Measurements from ENCODE around the gene MFN2. TPM values are rescaled to one million over a fixed set of nuclear protein-coding genes. Genes with fewer than 3 reads are reported as not detected.
A peak's percentile ranks its signal among the peaks of the same experiment; 100 is the strongest.
"Not testable (repeated sequence)": the region's sequence is repeated elsewhere in the genome, so short reads cannot be mapped to it uniquely, and the experiment has no call there.

Gene MFN2
- 10 to 100 TPM; 55.1 to 60.4 TPM for total RNA-seq

DNA sequence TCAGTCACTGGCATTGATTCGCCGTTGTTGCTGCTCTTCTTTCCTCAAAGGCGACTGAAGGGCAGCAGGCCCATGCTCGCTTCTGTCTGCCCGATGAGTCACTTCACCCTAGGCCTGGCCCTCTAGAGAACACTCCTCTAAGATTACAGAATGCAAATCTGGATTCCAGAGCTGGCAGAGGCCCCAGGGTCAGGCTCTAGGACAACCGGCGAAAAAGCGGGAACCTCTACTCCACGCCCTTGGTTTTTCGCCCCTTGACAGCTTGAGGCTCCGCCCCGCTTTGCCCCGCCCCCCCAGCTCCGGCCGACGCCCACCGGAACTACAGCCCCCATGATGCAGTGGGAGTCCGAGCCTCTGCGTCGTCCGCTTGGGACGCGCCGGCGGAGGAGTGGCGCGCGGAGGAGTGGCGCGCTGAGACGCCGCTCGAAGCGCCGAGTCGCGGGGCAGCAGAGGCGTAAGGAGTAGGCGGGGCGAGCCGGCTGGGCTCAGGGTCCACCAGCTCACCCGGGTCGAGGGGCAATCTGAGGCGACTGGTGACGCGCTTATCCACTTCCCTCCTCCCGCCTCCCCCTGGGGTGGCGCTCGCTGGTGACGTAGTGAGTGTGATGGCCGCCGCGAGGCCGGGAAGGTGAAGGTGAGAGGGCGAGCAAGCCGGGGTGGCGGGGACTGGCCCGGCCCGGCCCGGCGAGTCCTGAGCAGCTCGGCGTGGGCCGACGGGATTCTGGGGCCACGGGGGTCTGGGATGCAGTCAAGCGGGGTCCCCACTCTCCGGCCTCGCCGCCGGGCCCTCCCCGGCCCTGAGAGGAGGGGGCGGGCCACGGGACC lies at the start of gene MFN2:
Gene MFN2 (plus strand): TSS at position 594 of the 825 bp plus-strand sequence. CDS start 8,725 bp downstream, outside the sequence.
- Mint-ChIP-seq H3K27me3 (ENCODE audit: low read depth) (no peaks in the 10 kb centered on the region), H3K9me3 (ENCODE audit: insufficient read depth) (no peaks in the 10 kb centered on the region), H3K27ac (peak within 1 kb of the TSS; percentile 98), H3K36me3 (ENCODE audit: low read depth) (peaks cover 36% of the 10 kb centered on the region), H3K4me1 (ENCODE audit: low read depth) (peaks cover 37% of the 10 kb centered on the region), H3K4me3 (peak within 1 kb of the TSS; percentile 95)
- POLR2A ChIA-PET = interaction anchor here (0.5 to 7.6 kb wide), 8 partner anchors 12 to 968 kb away, joined by 3 to 310 read pairs (median 4); partner anchors contain the start of genes KIAA2013, PLOD1 and TARDBP
- DNase-seq (peak; percentile 97), ATAC-seq (peak; percentile 97)
- CTCF ChIA-PET = interaction anchor here (0.7 to 2.1 kb wide), 9 partner anchors 12 to 173 kb away, joined by 3 to 8 read pairs (median 4); no protein-coding TSS in a partner anchor

DNA sequence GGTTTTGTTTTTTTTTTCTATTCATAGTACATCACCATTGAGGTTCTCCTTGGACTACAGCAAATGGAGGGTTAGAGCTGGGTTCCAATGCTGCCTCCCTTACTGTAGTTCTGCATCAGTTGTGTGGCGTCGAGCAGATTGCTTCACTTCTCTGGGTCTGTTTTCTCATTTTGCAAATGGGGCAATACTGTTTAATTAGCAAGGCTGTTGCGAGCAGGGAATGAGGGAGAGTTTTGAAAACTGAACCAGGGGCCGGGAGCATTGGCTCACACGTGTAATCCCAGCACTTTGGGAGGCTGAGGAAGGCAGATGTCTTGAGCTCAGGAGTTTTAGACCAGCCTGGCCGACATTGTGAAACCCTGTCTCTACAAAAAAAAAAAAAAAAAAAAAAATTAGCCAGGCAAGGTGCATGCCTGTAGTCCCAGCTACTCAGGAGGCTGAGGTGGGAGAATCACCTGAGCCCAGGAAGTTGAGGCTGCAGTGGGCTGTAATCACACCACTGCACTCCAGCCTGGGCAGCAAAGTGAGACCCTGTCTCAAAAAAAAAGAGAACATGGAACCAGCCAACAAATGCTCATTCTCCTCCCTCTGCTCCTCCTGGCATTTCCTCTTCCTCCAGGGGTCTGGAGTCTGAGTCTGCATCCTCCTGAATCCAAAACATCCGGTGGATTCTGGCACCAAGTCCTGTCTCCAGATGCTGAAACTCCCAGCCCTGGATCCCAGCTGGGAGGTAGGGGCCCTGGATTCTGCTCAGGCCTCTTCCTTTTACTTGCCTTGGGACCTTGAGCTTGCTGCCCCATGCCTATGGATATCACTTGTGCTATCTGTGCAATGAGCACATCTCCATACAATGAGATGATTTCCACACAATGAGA lies 49.4 kb upstream of the MFN2 start:
- no peak for ATAC-seq
- CTCF ChIA-PET = interaction anchor here (0.9 kb wide), 1 partner anchor 50 kb away, joined by 3 read pairs; no protein-coding TSS in a partner anchor
- H3K4me3 Mint-ChIP-seq = no peak overlapping the region
- no peaks in the 10 kb centered on the region for H3K27me3 Mint-ChIP-seq (ENCODE audit: low read depth)
- H3K9me3 Mint-ChIP-seq (ENCODE audit: insufficient read depth) = no peaks in the 10 kb centered on the region
- no peak for DNase-seq
- H3K4me1 Mint-ChIP-seq (ENCODE audit: low read depth) = peaks cover 30% of the 10 kb centered on the region
- H3K27ac Mint-ChIP-seq = no peak overlapping the region
- POLR2A ChIA-PET = interaction anchor here (15.4 kb wide), 1 partner anchor 21 kb away, joined by 259 read pairs; no protein-coding TSS in a partner anchor
- no peaks in the 10 kb centered on the region for H3K36me3 Mint-ChIP-seq (ENCODE audit: low read depth)

DNA sequence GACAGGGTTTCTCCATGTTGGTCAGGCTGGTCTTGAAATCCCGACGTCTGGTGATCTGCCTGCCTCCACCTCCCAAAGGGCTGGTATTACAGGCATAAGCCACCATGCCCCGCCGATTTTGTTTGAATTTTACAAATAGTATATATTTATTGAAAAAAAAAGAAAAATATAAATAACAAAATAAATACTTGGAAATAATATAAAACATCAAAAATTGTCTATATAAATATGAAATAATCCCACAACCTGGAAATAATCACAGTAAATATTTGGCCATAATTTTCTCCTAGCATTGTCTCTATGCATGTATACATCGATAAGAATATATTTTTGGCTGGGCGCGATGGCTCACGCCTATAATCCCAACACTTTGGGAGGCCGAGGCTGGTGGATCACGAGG lies 48.4 kb upstream of the MFN2 start:
- CTCF ChIA-PET = no interaction called here
- POLR2A ChIA-PET = interaction anchor here (15.4 kb wide), 1 partner anchor 22 kb away, joined by 259 read pairs; no protein-coding TSS in a partner anchor
- H3K4me3 Mint-ChIP-seq = no peak overlapping the region

DNA sequence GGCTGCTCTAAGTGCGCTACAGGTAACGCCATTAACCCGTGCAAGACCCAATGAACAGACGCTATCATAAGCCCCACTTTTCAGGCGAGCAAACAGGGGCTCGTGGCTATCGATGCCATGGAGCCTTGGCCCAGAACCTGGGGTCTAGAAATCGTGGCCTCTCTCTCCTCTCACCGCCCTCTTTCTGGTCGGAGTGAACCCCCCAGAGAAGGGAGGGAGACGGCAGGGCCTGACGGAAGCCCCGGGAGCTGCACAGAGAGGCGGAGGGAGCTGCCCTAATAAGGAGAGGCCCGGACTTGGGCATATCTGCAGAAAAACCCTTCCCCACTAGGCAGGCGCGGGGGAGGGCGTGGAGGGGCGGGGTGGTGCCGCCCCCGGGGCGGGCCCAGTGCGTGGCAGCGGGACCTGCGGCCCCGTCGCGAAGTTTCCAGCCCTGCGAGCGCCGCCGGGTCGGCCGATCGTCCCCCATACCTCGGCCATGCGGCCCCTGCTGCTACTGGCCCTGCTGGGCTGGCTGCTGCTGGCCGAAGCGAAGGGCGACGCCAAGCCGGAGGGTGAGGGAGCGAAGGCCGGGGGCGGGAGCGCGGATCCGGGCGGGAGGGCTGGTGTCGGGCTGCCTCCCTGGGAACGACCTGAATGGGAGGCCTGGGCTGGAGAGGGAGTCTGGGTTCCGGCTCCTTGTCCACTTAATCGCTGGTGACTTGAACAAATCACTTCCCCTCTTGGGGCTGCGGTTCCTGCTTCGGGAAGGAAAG lies 45.8 kb upstream of the MFN2 start, which contains the start of gene PLOD1:
Gene PLOD1 (plus strand): TSS at position 416 of the 755 bp plus-strand sequence. CDS start 63 bp downstream, at position 479.
- H3K4me1 Mint-ChIP-seq (ENCODE audit: low read depth) = peaks cover 22% of the 10 kb centered on the region
- H3K27ac Mint-ChIP-seq = peak within 1 kb of the TSS; percentile 85
- CTCF ChIA-PET = interaction anchor here (0.7 kb wide), 1 partner anchor 26 kb away, joined by 5 read pairs; no protein-coding TSS in a partner anchor
- peak within 1 kb of the TSS; percentile 85 for H3K4me3 Mint-ChIP-seq
- H3K9me3 Mint-ChIP-seq (ENCODE audit: insufficient read depth) = no peaks in the 10 kb centered on the region
- H3K27me3 Mint-ChIP-seq (ENCODE audit: low read depth) = no peaks in the 10 kb centered on the region
- POLR2A ChIA-PET = interaction anchor here (0.9 to 15.4 kb wide), 2 partner anchors 25 to 46 kb away, joined by 4 to 259 read pairs; partner anchors contain the start of gene MFN2
- ATAC-seq = peak; percentile 100
- peak; percentile 93 for DNase-seq
- no peaks in the 10 kb centered on the region for H3K36me3 Mint-ChIP-seq (ENCODE audit: low read depth)

More for the DNA sequence above, 48.4 kb upstream of the MFN2 start:
- Mint-ChIP-seq H3K4me1 (ENCODE audit: low read depth) (peaks cover 25% of the 10 kb centered on the region), H3K27me3 (ENCODE audit: low read depth) (no peaks in the 10 kb centered on the region), H3K27ac (no peak overlapping the region), H3K9me3 (ENCODE audit: insufficient read depth) (no peaks in the 10 kb centered on the region), H3K36me3 (ENCODE audit: low read depth) (no peaks in the 10 kb centered on the region)
- no peak for ATAC-seq
- DNase-seq = no peak

- H3K27me3 Mint-ChIP-seq (ENCODE audit: low read depth) = no peaks in the 10 kb centered on the region
- H3K36me3 Mint-ChIP-seq (ENCODE audit: low read depth) = no peaks in the 10 kb centered on the region
- ATAC-seq (no peak), DNase-seq (no peak)
- ChIA-PET POLR2A (interaction anchor here (15.4 kb wide), 1 partner anchor 25 kb away, joined by 259 read pairs; no protein-coding TSS in a partner anchor), CTCF (interaction anchor here (0.7 kb wide), 1 partner anchor 27 kb away, joined by 5 read pairs; no protein-coding TSS in a partner anchor)
- no peaks in the 10 kb centered on the region for H3K9me3 Mint-ChIP-seq (ENCODE audit: insufficient read depth)
- peak overlapping the region; percentile 85 for H3K4me3 Mint-ChIP-seq
- peak overlapping the region; percentile 25 for H3K27ac Mint-ChIP-seq
- peaks cover 17% of the 10 kb centered on the region for H3K4me1 Mint-ChIP-seq (ENCODE audit: low read depth)
These were observed 45.2 kb upstream of the MFN2 start for GRCh38 chr1:11935057-11935412.

- H3K27ac Mint-ChIP-seq; H3K9me3 Mint-ChIP-seq (ENCODE audit: insufficient read depth); DNase-seq; H3K36me3 Mint-ChIP-seq (ENCODE audit: low read depth); CTCF ChIA-PET; ATAC-seq; H3K27me3 Mint-ChIP-seq (ENCODE audit: low read depth): not testable (repeated sequence)
- POLR2A ChIA-PET = interaction anchor here (15.4 kb wide), 1 partner anchor 26 kb away, joined by 259 read pairs; no protein-coding TSS in a partner anchor
- Mint-ChIP-seq H3K4me3 (peak overlapping the region; percentile 25), H3K4me1 (ENCODE audit: low read depth) (peaks cover 14% of the 10 kb centered on the region)
These were observed 44.5 kb upstream of the MFN2 start for GRCh38 chr1:11935733-11936132.

DNA sequence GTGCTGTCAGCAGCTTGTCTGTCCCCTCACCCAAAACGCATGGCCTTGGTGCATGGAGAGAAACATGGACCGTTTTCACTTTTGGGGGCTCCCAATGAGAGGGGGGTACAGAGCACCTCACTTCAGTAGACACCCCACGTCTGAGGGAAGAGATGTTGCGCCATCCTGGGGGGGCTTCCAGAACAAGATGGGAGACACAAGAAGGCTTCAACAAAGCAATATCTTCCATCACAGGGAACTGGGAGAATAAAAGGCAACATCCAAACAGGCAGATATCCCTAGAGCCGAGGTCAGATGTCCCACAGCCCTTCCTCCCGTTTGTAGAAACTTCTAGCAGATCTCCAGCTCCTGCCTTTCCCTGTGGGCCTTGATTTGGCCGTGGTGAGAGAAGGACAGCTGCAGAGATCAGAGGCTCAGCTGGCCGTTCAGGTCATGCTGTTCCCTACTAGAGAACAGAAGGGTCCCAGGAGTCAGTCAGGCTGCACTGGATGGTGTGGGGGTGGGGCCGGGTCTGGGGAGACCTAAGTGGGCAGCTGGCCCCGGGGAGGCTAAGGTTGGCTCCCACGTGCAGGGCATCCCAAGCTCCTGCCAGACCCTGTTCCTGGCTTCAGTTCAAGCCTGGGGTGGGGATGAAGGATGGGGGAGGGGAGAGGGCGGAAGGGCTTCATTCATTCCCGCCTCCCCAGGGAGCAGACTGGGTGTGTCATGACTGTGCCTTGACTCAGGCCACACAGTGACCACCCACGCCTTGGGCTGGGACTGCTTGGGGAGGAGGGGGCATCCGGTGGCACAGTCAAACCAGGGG lies 41.3 kb upstream of the MFN2 start:
- Mint-ChIP-seq H3K4me3 (no peak overlapping the region), H3K27ac (no peak overlapping the region), H3K36me3 (ENCODE audit: low read depth) (no peaks in the 10 kb centered on the region), H3K27me3 (ENCODE audit: low read depth) (no peaks in the 10 kb centered on the region), H3K9me3 (ENCODE audit: insufficient read depth) (no peaks in the 10 kb centered on the region), H3K4me1 (ENCODE audit: low read depth) (peaks cover 8% of the 10 kb centered on the region)
- ATAC-seq (no peak), DNase-seq (no peak)
- CTCF ChIA-PET = no interaction called here
- POLR2A ChIA-PET = interaction anchor here (15.4 kb wide), 1 partner anchor 29 kb away, joined by 259 read pairs; no protein-coding TSS in a partner anchor

- CTCF ChIA-PET; H3K4me3 Mint-ChIP-seq; ATAC-seq; H3K36me3 Mint-ChIP-seq (ENCODE audit: low read depth); DNase-seq; H3K27me3 Mint-ChIP-seq (ENCODE audit: low read depth); H3K4me1 Mint-ChIP-seq (ENCODE audit: low read depth); H3K9me3 Mint-ChIP-seq (ENCODE audit: insufficient read depth); H3K27ac Mint-ChIP-seq: not testable (repeated sequence)
- POLR2A ChIA-PET = interaction anchor here (15.4 kb wide), 1 partner anchor 30 kb away, joined by 259 read pairs; no protein-coding TSS in a partner anchor
These were observed 40.5 kb upstream of the MFN2 start for GRCh38 chr1:11939794-11940193.

GRCh38 chr1:11940260-11940921 lies 39.9 kb upstream of the MFN2 start:
- Mint-ChIP-seq H3K36me3 (ENCODE audit: low read depth) (peaks cover 4% of the 10 kb centered on the region), H3K27ac (no peak overlapping the region), H3K9me3 (ENCODE audit: insufficient read depth) (no peaks in the 10 kb centered on the region), H3K27me3 (ENCODE audit: low read depth) (no peaks in the 10 kb centered on the region), H3K4me1 (ENCODE audit: low read depth) (no peaks in the 10 kb centered on the region), H3K4me3 (no peak overlapping the region)
- CTCF ChIA-PET = no interaction called here
- POLR2A ChIA-PET = interaction anchor here (15.4 kb wide), 1 partner anchor 31 kb away, joined by 259 read pairs; no protein-coding TSS in a partner anchor
- ATAC-seq (no peak), DNase-seq (no peak)

DNA sequence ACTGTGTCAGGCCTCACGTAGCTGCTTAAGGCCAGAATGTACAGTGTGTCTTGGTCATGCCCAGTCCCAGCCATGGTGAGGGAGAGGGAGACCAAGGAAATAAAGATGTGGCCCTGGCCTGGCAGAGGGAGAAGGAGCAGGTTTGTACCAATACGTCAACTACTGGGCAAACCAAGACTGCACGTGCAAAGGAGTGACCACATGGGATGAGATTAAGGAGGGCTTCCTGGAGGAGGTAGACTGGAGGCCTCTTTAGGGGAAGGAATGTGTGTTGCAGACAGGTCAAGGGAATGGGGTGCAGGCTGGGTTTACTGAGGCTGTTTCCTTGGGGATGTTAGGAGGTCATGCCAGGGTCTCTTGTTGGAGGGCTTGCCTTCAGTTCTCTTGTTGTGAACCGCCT lies 38.0 kb upstream of the MFN2 start:
- Mint-ChIP-seq H3K27me3 (ENCODE audit: low read depth) (no peaks in the 10 kb centered on the region), H3K4me3 (no peak overlapping the region), H3K4me1 (ENCODE audit: low read depth) (no peaks in the 10 kb centered on the region), H3K9me3 (ENCODE audit: insufficient read depth) (no peaks in the 10 kb centered on the region), H3K27ac (no peak overlapping the region), H3K36me3 (ENCODE audit: low read depth) (peaks cover 9% of the 10 kb centered on the region)
- ChIA-PET POLR2A (interaction anchor here (15.4 kb wide), 1 partner anchor 33 kb away, joined by 259 read pairs; no protein-coding TSS in a partner anchor), CTCF (interaction anchor here (0.6 kb wide), 1 partner anchor 199 kb away, joined by 3 read pairs; no protein-coding TSS in a partner anchor)
- no peak for DNase-seq
- ATAC-seq = no peak

All from activated CD8-positive, alpha-beta T cell treated with anti-CD3 and anti-CD28 coated beads, Interleukin-2, amount 10 ng/mL, durations not matched to agents 7 days and 5 days (primary cell).